ENCODE data around the gene DEXI. TPM values are rescaled to one million over a fixed set of nuclear protein-coding genes. Genes with fewer than 3 reads are reported as not detected.

Gene DEXI
- total and polyA plus RNA-seq, 9 of the 15 experiments (the other 6 are each of a cell fraction or from before 2014, with no cell fraction given): 2.9 to 40.1 (median 22.0) TPM

DNA sequence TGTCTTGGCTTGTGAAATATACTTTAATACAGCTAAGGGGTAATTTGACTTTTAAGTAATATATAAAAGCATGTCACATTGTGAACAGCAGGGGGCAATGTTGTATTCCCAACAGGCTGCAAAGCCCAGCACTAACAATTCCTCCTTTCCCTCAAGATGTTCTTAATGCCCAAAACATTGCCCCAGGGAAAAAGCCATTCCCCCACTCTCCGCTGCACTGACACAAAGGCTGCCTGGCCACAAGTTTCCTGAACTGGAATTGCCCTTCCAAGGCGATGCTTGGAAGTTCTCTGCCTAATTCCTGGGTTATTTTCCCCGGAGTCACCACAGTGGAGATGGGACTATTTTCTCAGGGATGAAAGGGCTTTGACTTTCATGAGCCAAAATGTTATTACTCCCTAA is 29.3 kb upstream of the DEXI start (continued):
- no peak; the same call in 1 of the 2 replicates for TF ChIP-seq ZNF592 (IDR thresholded peaks at IDR 0.05)
- no peak for TF ChIP-seq COPS2 (conservative IDR thresholded peaks at IDR 0.05)
- TF ChIP-seq NRF1 (conservative IDR thresholded peaks at IDR 0.05 in 1 of 2, IDR thresholded peaks at IDR 0.05 in 1 of 2): 0 out of 4 replicates have a peak, but pooled peaks of 1 of the 2 experiments have one; percentile 4
- TF ChIP-seq ZNF79 (CRISPR knock-in tag; IDR thresholded peaks at IDR 0.05; ENCODE audit: low read depth): no peak
- TF ChIP-seq MIER1 (IDR thresholded peaks at IDR 0.05; ENCODE audit: low read depth): no peak
- TF ChIP-seq GABPB1 (CRISPR knock-in tag; IDR thresholded peaks at IDR 0.05): no peak
- no peak for TF ChIP-seq ZNF431 (CRISPR knock-in tag; IDR thresholded peaks at IDR 0.05)
- TF ChIP-seq C11orf30 (IDR thresholded peaks at IDR 0.05; ENCODE audit: low read depth): no peak
- TF ChIP-seq CREM (IDR thresholded peaks at IDR 0.05; ENCODE audit: low read depth): no peak
- TF ChIP-seq SMARCE1 (IDR thresholded peaks at IDR 0.05): no peak
- TF ChIP-seq BCOR (IDR thresholded peaks at IDR 0.05): no peak
- TF ChIP-seq, protein P1, sequence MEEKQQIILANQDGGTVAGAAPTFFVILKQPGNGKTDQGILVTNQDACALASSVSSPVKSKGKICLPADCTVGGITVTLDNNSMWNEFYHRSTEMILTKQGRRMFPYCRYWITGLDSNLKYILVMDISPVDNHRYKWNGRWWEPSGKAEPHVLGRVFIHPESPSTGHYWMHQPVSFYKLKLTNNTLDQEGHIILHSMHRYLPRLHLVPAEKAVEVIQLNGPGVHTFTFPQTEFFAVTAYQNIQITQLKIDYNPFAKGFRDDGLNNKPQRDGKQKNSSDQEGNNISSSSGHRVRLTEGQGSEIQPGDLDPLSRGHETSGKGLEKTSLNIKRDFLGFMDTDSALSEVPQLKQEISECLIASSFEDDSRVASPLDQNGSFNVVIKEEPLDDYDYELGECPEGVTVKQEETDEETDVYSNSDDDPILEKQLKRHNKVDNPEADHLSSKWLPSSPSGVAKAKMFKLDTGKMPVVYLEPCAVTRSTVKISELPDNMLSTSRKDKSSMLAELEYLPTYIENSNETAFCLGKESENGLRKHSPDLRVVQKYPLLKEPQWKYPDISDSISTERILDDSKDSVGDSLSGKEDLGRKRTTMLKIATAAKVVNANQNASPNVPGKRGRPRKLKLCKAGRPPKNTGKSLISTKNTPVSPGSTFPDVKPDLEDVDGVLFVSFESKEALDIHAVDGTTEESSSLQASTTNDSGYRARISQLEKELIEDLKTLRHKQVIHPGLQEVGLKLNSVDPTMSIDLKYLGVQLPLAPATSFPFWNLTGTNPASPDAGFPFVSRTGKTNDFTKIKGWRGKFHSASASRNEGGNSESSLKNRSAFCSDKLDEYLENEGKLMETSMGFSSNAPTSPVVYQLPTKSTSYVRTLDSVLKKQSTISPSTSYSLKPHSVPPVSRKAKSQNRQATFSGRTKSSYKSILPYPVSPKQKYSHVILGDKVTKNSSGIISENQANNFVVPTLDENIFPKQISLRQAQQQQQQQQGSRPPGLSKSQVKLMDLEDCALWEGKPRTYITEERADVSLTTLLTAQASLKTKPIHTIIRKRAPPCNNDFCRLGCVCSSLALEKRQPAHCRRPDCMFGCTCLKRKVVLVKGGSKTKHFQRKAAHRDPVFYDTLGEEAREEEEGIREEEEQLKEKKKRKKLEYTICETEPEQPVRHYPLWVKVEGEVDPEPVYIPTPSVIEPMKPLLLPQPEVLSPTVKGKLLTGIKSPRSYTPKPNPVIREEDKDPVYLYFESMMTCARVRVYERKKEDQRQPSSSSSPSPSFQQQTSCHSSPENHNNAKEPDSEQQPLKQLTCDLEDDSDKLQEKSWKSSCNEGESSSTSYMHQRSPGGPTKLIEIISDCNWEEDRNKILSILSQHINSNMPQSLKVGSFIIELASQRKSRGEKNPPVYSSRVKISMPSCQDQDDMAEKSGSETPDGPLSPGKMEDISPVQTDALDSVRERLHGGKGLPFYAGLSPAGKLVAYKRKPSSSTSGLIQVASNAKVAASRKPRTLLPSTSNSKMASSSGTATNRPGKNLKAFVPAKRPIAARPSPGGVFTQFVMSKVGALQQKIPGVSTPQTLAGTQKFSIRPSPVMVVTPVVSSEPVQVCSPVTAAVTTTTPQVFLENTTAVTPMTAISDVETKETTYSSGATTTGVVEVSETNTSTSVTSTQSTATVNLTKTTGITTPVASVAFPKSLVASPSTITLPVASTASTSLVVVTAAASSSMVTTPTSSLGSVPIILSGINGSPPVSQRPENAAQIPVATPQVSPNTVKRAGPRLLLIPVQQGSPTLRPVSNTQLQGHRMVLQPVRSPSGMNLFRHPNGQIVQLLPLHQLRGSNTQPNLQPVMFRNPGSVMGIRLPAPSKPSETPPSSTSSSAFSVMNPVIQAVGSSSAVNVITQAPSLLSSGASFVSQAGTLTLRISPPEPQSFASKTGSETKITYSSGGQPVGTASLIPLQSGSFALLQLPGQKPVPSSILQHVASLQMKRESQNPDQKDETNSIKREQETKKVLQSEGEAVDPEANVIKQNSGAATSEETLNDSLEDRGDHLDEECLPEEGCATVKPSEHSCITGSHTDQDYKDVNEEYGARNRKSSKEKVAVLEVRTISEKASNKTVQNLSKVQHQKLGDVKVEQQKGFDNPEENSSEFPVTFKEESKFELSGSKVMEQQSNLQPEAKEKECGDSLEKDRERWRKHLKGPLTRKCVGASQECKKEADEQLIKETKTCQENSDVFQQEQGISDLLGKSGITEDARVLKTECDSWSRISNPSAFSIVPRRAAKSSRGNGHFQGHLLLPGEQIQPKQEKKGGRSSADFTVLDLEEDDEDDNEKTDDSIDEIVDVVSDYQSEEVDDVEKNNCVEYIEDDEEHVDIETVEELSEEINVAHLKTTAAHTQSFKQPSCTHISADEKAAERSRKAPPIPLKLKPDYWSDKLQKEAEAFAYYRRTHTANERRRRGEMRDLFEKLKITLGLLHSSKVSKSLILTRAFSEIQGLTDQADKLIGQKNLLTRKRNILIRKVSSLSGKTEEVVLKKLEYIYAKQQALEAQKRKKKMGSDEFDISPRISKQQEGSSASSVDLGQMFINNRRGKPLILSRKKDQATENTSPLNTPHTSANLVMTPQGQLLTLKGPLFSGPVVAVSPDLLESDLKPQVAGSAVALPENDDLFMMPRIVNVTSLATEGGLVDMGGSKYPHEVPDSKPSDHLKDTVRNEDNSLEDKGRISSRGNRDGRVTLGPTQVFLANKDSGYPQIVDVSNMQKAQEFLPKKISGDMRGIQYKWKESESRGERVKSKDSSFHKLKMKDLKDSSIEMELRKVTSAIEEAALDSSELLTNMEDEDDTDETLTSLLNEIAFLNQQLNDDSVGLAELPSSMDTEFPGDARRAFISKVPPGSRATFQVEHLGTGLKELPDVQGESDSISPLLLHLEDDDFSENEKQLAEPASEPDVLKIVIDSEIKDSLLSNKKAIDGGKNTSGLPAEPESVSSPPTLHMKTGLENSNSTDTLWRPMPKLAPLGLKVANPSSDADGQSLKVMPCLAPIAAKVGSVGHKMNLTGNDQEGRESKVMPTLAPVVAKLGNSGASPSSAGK (IDR thresholded peaks at IDR 0.05): no peak
- no peak for TF ChIP-seq BRD4 (IDR thresholded peaks at IDR 0.05)
- no peak for TF ChIP-seq PRPF4 (IDR thresholded peaks at IDR 0.05; ENCODE audit: insufficient read depth, low read depth, low read length, poor library complexity, severe bottlenecking)
- TF ChIP-seq THRAP3 (IDR thresholded peaks at IDR 0.05; ENCODE audit: borderline replicate concordance): no peak
- TF ChIP-seq ZNF134 (CRISPR knock-in tag; conservative IDR thresholded peaks at IDR 0.05): no peak

Measured in K562 (cell line).